Measurements from ENCODE around the gene TRPM1. TPM values are rescaled to one million over a fixed set of nuclear protein-coding genes. Genes with fewer than 3 reads are reported as not detected.

TRPM1 gene
- total and polyA plus RNA-seq, 9 of the 15 experiments (the other 6 are each of a cell fraction or from before 2014, with no cell fraction given), result 0.01 to 0.06 (median 0.03) TPM; not detected in 5

GRCh38 chr15:30990446-30991254, 110.9 kb downstream of the TRPM1 start (continued):
- TF ChIP-seq CEBPZ (IDR thresholded peaks at IDR 0.05; ENCODE audit: borderline replicate concordance, low read depth, low read length) (no peak), DACH1 (IDR thresholded peaks at IDR 0.05; ENCODE audit: partially characterized antibody) (peak; percentile 19), ZNF589 (CRISPR knock-in tag; IDR thresholded peaks at IDR 0.05; ENCODE audit: low read depth) (0 out of 2 replicates have a peak, but pooled peaks have one; percentile 25), ZMIZ1 (IDR thresholded peaks at IDR 0.05; ENCODE audit: low read depth in 2 of 2, low read length in 2 of 2) (no peak), AFF1 (IDR thresholded peaks at IDR 0.05; ENCODE audit: low read depth in 1 of 2, partially characterized antibody in 2 of 2) (peak in 1 of 2 experiments; percentile 28), GTF2A2 (tag; IDR thresholded peaks at IDR 0.05) (no peak), PHF21A (IDR thresholded peaks at IDR 0.05; ENCODE audit: borderline replicate concordance, low read depth) (0 out of 2 replicates have a peak, but pooled peaks have one; percentile 68), SMARCE1 (IDR thresholded peaks at IDR 0.05) (no peak), SPI1 (IDR thresholded peaks at IDR 0.05; ENCODE audit: borderline replicate concordance, low read depth, low read length) (peak; percentile 49; the same call in 1 of the 2 replicates)
